HG02763 (cell line): Measurements from ENCODE around the gene TJAP1.
"Not testable (repeated sequence)": the region's sequence is repeated elsewhere in the genome, so short reads cannot be mapped to it uniquely, and the experiment has no call there.

ENCODE experiments used
- ATAC-seq: cut with Tn5 transposase; IDR thresholded peaks from one replicate; pipeline ENCODE4 v1.9.1; 2021; ENCODE audit warnings: mild to moderate bottlenecking, moderate library complexity; ENCODE audit not compliant: unreplicated experiment

The TJAP1 gene

GRCh38 chr6:43478008-43478372, 620 bp downstream of the TJAP1 start:
- ATAC-seq = no peak

DNA sequence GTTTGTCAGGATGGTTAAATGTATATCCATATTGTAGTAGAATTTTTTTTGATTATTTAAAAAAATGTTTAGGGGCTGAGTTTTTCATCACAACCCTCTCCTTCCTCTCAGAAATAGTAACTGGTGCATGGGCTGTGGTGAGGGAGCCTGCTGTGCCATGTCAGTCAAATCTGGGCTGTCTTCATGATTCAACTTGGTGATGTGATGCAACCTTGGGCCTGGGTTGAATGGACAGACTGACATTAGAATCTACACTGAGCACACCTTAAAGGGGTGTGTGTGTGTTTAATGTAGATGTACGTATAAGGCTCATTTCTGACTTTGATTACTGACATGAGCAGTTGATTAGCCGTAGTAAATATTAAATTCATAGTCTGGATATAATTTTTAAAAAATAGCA, 3.7 kb downstream of the TJAP1 start:
- no peak for ATAC-seq

DNA sequence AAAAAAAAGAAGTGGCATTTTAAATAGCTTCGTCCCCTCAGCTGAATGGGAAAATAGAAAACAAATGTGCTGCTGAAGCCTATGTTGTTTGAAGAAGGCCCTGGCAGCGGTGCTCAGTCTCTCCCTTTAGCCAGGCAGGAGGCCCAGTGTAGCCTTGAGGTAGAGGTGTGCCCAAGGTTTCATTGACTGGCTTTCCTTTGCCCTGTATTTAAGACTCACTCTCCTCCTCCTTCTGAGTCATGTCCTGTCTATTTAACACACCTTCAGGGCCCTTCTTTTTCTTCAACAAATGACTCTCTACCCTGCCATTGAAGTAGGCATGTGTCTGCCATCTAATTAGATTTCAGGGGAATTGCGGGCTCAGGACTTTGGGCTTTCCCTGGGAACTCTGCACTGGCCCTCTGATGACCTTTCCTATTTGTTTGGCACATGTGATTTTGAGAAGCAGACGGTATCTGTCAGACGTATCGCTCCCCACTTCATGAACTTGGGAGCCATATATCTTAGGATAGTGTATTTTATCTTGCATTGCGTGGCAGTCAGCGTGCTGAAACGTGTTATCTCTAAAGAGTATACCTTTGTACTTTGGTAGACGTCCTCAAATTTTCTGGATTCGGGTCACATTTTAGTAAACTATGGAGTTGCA, 4.3 kb downstream of the TJAP1 start:
- ATAC-seq = no peak

DNA sequence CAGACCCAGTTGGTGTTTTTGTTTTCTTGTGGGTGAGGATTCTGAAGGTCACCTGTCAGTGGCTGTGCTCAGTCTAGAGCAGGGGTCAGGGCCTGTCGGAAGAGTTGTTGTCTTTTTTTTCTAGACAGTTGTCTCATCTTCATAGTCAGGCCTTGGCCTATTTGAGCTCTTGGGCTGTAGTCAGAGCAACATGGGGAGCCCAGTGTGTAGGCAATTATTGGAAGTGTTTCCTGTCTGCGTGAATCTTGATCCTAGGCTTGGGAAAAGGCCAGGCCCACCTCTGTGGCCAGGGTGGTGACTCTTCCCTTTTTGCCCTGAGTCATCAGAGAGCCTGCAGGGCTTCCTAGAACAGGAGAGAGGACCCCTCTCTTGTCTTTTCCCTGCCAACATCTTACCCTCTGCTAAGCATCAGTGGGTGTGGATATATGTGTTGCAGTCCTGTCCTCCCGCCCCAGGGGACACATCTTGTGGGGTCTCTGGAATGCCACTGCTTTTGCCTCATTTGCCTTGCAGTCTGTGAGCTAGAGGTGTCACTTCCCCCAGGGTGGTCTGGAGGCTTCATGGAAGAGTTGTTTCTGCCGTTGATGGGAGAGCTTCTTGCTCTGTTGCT, 11.4 kb downstream of the TJAP1 start:
- no peak for ATAC-seq

GRCh38 chr6:43489277-43490072, 12.1 kb downstream of the TJAP1 start:
- no peak for ATAC-seq

DNA sequence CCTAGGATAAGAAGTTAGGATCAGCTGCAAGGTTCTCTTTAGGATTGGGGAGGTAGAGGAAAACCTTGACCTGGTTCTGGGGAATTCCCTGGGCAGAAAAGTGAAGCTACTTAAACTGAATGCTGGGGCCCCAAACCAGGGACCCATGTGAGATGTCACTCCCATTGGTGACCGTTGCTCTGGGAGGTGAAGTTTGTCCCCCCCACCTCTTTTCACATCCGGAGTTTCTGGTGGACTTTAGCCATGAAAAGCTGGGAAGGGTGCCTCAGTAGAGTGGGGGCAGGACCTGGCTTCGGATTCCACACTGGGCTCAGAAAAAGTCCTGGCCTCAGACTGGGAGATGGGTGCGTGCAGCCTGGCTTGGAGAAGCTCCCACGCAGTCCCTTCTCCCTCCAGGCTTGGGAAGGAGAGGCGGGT, 13.2 kb downstream of the TJAP1 start:
- ATAC-seq = no peak

GRCh38 chr6:43491750-43492661, 14.6 kb downstream of the TJAP1 start:
- no peak for ATAC-seq

DNA sequence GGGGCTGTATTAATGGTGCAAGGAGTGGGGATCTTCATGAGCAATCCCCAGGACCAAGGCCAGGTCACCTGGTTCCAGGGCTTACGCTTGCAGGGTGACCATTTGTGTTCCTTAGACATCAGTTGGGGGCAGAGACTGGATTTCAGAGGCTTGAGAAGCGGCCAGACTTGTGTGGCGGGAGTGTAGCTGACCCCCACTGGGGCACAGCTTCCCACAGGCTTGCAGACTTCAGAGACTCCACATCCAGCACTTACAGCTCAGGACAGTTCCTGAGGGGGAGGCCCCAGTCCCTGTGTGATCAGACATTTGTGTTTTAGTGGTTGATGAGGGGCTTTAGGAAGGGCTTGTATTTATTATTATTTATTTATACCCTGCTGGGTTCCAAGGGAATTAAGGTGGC, 15.3 kb downstream of the TJAP1 start:
- no peak for ATAC-seq

DNA sequence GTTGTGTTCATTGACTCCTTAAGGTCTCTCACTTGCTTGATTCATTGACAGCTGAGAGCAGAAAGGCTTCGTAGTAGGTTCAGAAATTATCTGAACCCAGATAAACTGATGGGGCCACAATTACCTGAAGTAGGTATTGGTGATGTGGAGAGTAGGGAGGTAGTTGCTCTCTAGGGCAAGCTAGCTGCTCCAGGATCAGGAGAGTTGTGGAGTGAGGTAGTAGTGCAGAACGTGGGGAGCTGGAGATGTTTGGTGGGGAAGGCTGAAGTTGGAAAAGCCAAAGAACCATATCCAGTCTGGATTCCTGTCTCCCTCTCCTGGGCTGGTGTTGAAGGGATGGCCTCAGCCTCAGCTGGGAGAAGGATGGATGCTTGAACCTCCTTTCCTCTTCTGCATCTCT, 15.9 kb downstream of the TJAP1 start:
- no peak for ATAC-seq

GRCh38 chr6:43493833-43494232, 16.5 kb downstream of the TJAP1 start:
- ATAC-seq = no peak

DNA sequence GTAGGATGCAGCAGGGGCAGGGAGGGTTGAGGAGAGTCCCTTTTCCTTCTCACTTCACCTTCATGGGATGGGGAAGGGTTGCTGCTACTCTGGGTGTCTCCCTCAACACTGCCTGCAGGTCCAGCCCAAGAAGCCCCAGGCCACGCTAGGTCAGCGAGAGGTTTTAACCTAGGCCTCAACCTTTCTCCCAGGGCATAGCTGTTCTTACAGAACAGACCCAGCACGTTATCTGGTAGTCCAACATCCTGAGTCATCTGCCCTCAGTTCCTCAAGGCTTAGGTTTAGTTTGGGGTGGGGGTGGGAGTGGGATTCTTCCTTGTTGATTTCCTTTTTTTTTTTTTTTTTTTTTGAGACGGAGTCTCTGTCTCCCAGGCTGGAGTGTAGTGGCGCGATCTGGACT, 17.0 kb downstream of the TJAP1 start:
- ATAC-seq = no peak

DNA sequence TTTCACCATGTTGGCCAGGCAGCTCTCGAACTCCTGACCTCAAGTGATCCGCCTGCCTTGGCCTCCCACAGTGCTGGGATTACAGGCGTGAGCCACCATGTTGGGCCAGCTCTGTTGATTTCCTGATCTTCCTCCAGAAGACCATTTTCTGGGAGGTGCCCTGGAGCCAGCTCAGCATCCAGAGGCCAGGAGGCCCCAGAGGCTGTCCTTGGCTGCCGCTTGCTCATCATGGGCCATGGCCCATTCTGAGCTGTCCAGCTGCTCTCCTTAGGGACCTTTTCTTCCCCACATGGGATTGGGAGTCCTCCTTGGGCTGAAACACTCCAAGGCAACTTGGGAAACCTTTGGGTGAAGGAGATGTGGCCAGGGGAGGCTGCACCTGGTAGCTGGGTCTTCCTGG, 17.4 kb downstream of the TJAP1 start:
- no peak for ATAC-seq

- ATAC-seq = no peak
Observed at GRCh38 chr6:43495409-43495941, 18.1 kb downstream of the TJAP1 start.

GRCh38 chr6:43496370-43497128, 19.2 kb downstream of the TJAP1 start:
- no peak for ATAC-seq

DNA sequence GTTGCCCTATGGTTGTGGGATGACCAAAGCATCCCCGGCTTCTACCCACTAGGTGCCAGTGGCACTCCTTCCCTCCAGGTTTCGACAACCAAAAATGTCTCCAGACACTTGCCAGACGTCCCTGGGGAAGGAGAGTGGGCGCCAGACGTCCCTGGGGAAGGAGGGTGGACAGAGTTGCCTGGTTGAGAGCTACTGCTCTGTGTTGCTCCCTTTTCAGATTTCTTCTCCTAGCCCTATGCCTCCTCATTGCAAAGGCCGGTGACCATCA, 19.7 kb downstream of the TJAP1 start:
- ATAC-seq = no peak

- ATAC-seq = no peak
Observed at GRCh38 chr6:43497689-43498088, 20.3 kb downstream of the TJAP1 start.

- ATAC-seq = not testable (repeated sequence)
Observed at GRCh38 chr6:43498291-43498690, 20.9 kb downstream of the TJAP1 start.

DNA sequence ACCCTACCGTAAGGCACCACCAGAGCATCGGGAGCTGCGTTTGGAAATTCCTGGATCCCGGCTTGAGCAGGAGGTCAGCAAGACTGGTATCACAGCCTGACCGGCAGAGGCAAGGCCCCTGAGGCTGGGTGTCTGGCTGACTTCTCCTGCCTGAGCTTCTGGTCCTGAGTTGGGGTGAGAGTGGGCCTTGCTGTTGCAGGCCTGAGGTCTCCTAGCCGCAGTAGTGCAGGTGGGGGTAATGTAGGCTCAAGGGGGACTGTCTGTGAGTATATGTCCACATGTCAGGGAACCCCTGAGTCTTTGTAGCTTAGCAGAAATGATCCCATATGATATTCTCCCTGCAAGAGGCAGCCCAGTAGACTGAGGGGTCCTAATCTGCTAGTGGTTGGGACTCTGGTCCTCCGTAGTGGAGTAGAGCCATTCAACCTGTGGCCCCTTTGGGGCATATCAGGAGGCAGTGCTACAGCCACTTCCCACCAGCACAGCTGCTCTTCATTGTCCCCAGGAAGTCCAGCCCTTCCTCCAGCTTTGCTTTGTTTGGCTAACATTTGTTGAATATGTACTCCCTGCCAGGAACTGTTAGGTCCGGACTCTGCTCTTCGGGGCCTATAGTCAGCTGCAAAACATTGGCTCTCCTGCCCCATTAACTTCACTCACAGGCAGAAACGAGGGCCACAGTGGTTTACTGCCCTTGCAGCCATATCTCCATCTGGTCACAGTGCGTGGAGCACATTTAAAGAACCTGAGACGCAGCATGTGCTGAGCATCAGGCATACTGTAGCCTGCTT, 21.9 kb downstream of the TJAP1 start:
- no peak for ATAC-seq

GRCh38 chr6:43500921-43501320, 23.6 kb downstream of the TJAP1 start:
- no peak for ATAC-seq

- no peak for ATAC-seq
Observed at GRCh38 chr6:43502666-43503065, 25.3 kb downstream of the TJAP1 start.
